Naive B cell (primary cell): Measurements from ENCODE around the gene PTPRD. TPM values are rescaled to one million over a fixed set of nuclear protein-coding genes. Genes with fewer than 3 reads are reported as not detected.
A peak's percentile ranks its signal among the peaks of the same experiment; 100 is the strongest.

ENCODE experiments used
- ATAC-seq, 2 donors: fragments of 150-1000 bp; cut with Tn5 transposase; 2 replicates each; pipeline ENCODE4 v1.10.0; 2021; ENCODE audit warnings: low read depth in 2 of 2, mild to moderate bottlenecking in 2 of 2, moderate library complexity in 2 of 2
- DNase-seq: peaks from one replicate; pipeline ENCODE4 v3.0.0; 2022
- H3K27ac Mint-ChIP-seq, 6 donors: one replicate each; pipeline ENCODE4 v1.8.0; 2020 to 2022; ENCODE audit warnings: mild to moderate bottlenecking in 6 of 6, mixed read lengths in 6 of 6, moderate library complexity in 5 of 6, inconsistent platforms in 2 of 6
- H3K27me3 Mint-ChIP-seq, 3 donors: one replicate each; pipeline ENCODE4 v1.8.0; 2021 to 2022; ENCODE audit warnings: mixed read lengths in 3 of 3, mild to moderate bottlenecking in 1 of 3
- H3K36me3 Mint-ChIP-seq, 2 donors: one replicate each; pipeline ENCODE4 v1.8.0; 2020 to 2022; ENCODE audit warnings: mixed read lengths in 2 of 2, inconsistent platforms in 1 of 2, mild to moderate bottlenecking in 1 of 2
- H3K4me1 Mint-ChIP-seq, 3 donors: one replicate each; pipeline ENCODE4 v1.8.0; 2020 to 2022; ENCODE audit warnings: mixed read lengths in 3 of 3, inconsistent platforms in 1 of 3, mild to moderate bottlenecking in 1 of 3, moderate library complexity in 1 of 3
- H3K4me3 Mint-ChIP-seq, 8 donors: one replicate each; pipeline ENCODE4 v1.8.0; 2020 to 2022; ENCODE audit warnings: mild to moderate bottlenecking in 8 of 8, mixed read lengths in 8 of 8, moderate library complexity in 8 of 8, inconsistent platforms in 2 of 8
- H3K9me3 Mint-ChIP-seq, 7 donors: one replicate each; pipeline ENCODE4 v1.8.0; 2020 to 2022; ENCODE audit warnings: mixed read lengths in 7 of 7, mild to moderate bottlenecking in 5 of 7, inconsistent platforms in 2 of 7, moderate library complexity in 1 of 7
- polyA plus RNA-seq, 6 donors: library from polyadenylated mRNA; unstranded; fragments of 300-500 nt; fragmentation: Illumina TruSeq; gene quantifications; one replicate each; pipeline ENCODE4 v1.2.3, GENCODE V29; 2021; ENCODE audit warnings: low read depth in 6 of 6

The PTPRD gene
- polyA plus RNA-seq, 6 donors from 2014 or later: not detected

DNA sequence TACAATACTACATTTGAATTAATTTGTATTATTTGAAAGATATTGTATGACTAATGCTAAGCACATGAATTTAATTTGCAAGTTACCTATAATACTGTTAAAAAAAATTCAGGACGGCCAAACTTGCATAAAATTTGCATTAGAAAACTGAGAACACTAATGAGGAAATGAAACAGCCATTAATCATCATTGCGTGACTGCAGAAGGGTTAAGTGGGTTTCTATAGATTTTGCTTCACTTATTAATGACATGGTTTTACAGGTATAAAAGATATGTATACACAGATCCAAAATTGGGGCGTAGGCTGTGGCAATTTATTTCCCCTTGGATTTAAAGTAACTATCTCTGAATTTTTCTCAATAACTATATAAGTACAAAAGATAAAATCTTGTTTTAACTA is 882.6 kb downstream of the PTPRD start:
- H3K27ac Mint-ChIP-seq: no peak overlapping the region
- H3K4me3 Mint-ChIP-seq: no peak overlapping the region
- peaks cover 8 to 45% (median 13%) of the 10 kb centered on the region in 3 donors for H3K27me3 Mint-ChIP-seq
- H3K4me1 Mint-ChIP-seq: peaks cover 0 to 5% (median 4%) of the 10 kb centered on the region in 3 donors
- ATAC-seq (peak in 1 of 2 donors; percentile 65), DNase-seq (peak; percentile 1)
- peaks cover 0 to 5% (median 0%) of the 10 kb centered on the region in 7 donors for H3K9me3 Mint-ChIP-seq
- no peaks in the 10 kb centered on the region for H3K36me3 Mint-ChIP-seq

DNA sequence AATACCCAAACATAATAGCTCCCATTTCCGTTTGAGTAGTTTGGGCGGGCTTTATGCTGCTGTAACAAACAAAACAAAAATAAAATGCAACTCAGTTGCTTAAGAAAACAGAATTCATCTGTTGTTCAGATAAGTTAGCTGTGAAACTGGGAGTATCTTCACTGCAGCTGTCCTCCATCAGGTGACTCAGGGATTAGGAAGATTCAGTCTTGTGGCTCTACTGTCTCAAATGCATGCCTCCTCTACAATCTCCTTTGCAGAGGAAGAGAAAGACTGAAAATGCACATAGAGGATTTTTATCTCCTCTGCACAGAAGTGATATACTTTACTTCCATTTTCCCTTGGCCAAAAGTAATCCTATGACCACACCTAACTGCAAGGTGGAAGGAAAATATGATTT is 883.7 kb downstream of the PTPRD start:
- ATAC-seq: no peak
- H3K9me3 Mint-ChIP-seq: peaks cover 0 to 5% (median 0%) of the 10 kb centered on the region in 7 donors
- no peak overlapping the region for H3K27ac Mint-ChIP-seq
- H3K4me3 Mint-ChIP-seq: no peak overlapping the region
- peaks cover 0 to 5% (median 4%) of the 10 kb centered on the region in 3 donors for H3K4me1 Mint-ChIP-seq
- H3K27me3 Mint-ChIP-seq: peaks cover 8 to 54% (median 19%) of the 10 kb centered on the region in 3 donors
- no peaks in the 10 kb centered on the region for H3K36me3 Mint-ChIP-seq
- DNase-seq: no peak

DNA sequence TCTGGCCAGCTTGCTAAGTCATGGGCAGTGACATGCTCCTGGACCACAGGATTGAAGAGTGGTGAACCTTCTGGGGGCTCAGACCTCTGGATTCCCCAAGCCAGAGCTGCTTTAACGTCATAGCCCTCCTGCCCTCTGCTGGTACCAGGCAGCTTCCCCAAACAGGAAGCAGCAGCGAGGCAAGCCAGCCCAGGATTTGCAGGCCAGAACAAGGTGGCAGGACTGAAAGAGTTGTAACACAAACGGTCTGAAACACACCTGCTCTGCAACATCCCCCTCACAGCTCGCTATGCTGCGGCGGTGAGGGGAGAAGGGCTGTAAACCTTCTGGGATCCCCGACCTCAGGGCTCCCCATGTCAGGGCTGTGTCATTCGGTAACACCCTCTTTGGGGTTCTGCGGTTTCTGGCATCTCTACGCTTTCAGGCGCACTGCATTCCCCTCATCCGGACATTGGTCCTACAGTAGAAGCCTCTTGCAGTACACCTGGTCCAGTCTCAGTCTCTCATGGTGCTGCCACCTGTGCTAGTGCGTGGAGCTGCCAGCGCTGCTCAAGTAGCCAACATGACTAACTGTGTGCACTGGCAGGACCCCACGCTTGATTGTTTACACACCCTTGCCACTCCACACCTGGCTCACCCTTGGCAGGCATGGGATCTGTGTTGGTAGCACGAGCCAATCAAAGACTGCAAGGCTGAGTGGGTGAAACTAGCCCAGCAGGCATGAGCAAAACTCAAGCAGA is 893.3 kb downstream of the PTPRD start:
- no peaks in the 10 kb centered on the region for H3K36me3 Mint-ChIP-seq
- no peak overlapping the region for H3K4me3 Mint-ChIP-seq
- DNase-seq (no peak), ATAC-seq (no peak)
- H3K4me1 Mint-ChIP-seq: no peaks in the 10 kb centered on the region
- peaks cover 0 to 11% (median under 1%) of the 10 kb centered on the region in 3 donors for H3K27me3 Mint-ChIP-seq
- peaks cover 0 to 11% (median 6%) of the 10 kb centered on the region in 7 donors for H3K9me3 Mint-ChIP-seq
- H3K27ac Mint-ChIP-seq: peak overlapping the region in 1 of 6 donors; percentile 34

DNA sequence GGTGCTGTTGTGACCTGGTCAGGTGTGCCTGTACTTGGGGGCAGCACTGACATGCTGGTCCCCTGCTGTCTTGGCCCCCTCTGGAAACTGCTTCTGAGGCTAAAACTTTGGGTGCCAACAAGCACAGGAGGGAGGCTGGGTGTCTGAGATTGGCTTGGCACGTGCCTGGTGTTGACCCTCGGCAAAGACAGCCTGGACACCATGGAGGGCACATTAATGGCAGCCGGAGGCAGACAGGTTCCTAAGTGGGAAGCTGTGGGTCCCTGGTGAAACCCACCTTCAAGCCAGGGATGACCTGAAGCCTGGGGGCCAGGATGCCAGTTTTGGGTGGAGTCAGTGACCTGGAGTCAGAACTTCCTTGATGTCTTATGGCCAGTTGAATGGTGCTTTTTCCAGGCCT is 894.1 kb downstream of the PTPRD start:
- Mint-ChIP-seq H3K27me3 (peaks cover 0 to 9% (median 0%) of the 10 kb centered on the region in 3 donors), H3K4me3 (no peak overlapping the region), H3K4me1 (no peaks in the 10 kb centered on the region), H3K36me3 (no peaks in the 10 kb centered on the region), H3K9me3 (peaks cover 0 to 11% (median 6%) of the 10 kb centered on the region in 7 donors), H3K27ac (no peak overlapping the region)
- ATAC-seq (no peak), DNase-seq (no peak)

DNA sequence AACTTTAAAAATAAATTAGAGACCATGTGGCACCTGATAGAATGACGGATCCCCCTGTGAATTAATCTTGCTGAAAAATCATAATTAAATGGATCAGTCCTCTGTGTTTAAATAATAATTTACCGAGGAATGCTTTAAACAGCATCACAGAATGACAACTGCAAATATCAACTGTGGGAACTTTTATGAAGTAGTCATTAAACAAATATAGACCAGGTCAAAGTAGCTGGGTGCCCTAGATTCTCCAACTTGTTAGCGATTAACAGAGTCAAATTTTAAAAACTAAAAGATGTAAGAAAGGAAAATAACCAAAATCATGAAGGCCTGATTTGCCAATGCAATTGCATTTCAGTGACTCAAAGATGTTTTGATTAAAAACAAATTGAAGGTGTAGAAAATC is 933.4 kb downstream of the PTPRD start:
- Mint-ChIP-seq H3K4me1 (no peaks in the 10 kb centered on the region), H3K9me3 (no peaks in the 10 kb centered on the region), H3K36me3 (no peaks in the 10 kb centered on the region), H3K27ac (no peak overlapping the region), H3K27me3 (no peaks in the 10 kb centered on the region), H3K4me3 (no peak overlapping the region)
- DNase-seq (no peak), ATAC-seq (no peak)

DNA sequence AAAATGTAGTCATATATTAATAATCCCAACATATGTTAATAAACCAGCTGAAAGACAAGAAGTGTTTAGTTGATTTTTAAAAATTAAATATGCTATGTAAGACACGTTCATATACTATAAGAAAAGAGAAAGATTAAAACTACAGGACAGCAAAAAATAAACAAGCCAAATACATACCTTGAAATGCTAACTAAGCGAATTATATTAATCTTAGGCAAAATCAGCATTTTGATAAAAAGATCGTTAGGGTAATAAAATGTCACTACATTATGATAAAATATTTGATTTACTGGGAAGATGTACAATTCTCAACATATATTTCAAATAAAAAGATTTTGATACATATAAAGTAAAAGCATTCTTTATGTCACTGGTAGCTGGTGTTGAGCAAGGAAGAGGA is 938.3 kb downstream of the PTPRD start:
- ATAC-seq (no peak), DNase-seq (no peak)
- H3K4me3 Mint-ChIP-seq: no peak overlapping the region
- no peaks in the 10 kb centered on the region for H3K9me3 Mint-ChIP-seq
- peaks cover 12 to 14% (median 13%) of the 10 kb centered on the region in 3 donors for H3K27me3 Mint-ChIP-seq
- H3K36me3 Mint-ChIP-seq: no peaks in the 10 kb centered on the region
- no peak overlapping the region for H3K27ac Mint-ChIP-seq
- H3K4me1 Mint-ChIP-seq: no peaks in the 10 kb centered on the region

DNA sequence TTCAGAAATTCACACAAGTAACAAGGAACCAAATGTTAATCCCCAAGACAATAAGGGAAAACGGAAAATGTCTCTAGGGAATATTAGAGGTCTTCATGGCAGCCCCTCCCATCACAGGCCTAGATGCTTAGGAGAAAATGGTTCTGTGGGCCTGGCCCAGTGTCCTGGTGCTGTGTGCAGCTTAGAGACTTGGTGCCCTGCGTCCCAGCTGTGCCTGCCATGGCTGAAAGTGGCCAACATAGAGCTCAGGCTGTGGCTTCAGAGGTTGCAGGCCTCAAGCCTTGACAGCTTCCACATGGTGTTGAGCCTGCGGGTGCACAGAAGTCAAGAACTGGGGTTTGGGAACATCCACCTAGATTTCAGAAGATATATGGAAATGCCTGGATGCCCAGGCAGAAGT is 942.3 kb downstream of the PTPRD start:
- H3K9me3 Mint-ChIP-seq: no peaks in the 10 kb centered on the region
- H3K4me1 Mint-ChIP-seq: no peaks in the 10 kb centered on the region
- ATAC-seq (no peak), DNase-seq (no peak)
- H3K36me3 Mint-ChIP-seq: no peaks in the 10 kb centered on the region
- H3K4me3 Mint-ChIP-seq: no peak overlapping the region
- no peak overlapping the region for H3K27ac Mint-ChIP-seq
- H3K27me3 Mint-ChIP-seq: peaks cover 12 to 14% (median 13%) of the 10 kb centered on the region in 3 donors

DNA sequence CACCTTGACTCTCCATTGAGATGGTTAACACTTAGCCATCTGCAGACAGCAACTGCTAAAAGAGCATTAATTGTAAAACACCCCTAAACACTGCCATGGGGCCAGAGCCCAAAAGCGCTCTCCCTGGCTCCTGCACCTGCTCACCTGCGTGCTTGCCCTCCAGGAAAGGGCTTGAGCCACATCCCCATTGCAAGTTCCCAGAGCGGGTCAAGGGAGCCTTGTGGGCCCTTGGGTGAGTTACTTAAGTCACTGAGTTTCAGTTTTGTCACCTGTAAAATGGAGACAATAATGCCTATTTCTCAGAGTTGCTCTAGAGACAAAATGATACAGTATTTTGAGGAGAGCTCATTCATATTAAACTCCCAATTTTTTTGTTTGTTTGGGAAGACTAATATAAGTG is 967.8 kb downstream of the PTPRD start:
- H3K9me3 Mint-ChIP-seq: no peaks in the 10 kb centered on the region
- no peaks in the 10 kb centered on the region for H3K36me3 Mint-ChIP-seq
- peak overlapping the region in 1 of 6 donors; percentile 71 for H3K27ac Mint-ChIP-seq
- no peak overlapping the region for H3K4me3 Mint-ChIP-seq
- peaks cover 6 to 11% (median 7%) of the 10 kb centered on the region in 3 donors for H3K4me1 Mint-ChIP-seq
- no peaks in the 10 kb centered on the region for H3K27me3 Mint-ChIP-seq
- DNase-seq: no peak
- no peak for ATAC-seq

DNA sequence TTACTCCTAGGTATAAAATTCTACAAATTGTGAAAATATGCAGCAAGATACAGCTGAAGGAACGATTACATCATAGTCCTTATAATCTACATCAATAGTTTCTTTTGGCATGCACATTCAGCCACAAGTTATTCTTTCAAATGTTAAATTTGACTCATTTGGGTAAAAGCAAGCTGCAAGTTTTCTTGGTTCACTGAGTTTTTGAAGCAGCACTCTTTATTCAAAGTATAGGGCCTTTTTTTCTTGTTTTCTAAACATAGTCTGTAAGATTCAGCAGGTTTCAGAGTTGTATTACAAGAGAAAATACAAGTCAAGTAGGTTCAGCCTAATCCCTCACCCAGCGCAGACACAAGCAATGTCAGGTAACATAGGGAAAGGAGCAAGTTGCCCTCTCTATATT is 981.5 kb downstream of the PTPRD start:
- ATAC-seq (no peak), DNase-seq (no peak)
- H3K27me3 Mint-ChIP-seq: no peaks in the 10 kb centered on the region
- no peaks in the 10 kb centered on the region for H3K4me1 Mint-ChIP-seq
- no peak overlapping the region for H3K27ac Mint-ChIP-seq
- H3K36me3 Mint-ChIP-seq: no peaks in the 10 kb centered on the region
- H3K9me3 Mint-ChIP-seq: no peaks in the 10 kb centered on the region
- no peak overlapping the region for H3K4me3 Mint-ChIP-seq

DNA sequence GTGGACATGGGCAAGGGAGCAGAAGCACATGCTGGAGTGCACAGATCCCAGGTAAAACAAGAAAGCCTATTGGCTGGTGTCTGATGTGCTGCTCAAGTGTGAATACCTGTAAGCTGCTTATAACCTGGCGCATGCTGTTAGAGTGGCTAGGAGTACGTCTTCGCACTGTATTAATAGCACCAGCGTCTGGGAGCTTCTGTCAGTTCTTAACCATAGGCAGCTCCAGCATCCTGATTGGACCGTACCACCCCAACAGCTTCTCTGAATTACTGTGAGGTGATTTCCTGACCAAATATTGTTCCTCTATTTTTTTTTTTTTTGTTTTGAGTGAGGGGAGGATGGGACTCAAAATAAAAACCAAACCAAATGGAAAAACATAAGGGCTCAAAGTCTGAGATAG is 987.6 kb downstream of the PTPRD start:
- no peak overlapping the region for H3K27ac Mint-ChIP-seq
- no peaks in the 10 kb centered on the region for H3K4me1 Mint-ChIP-seq
- no peaks in the 10 kb centered on the region for H3K27me3 Mint-ChIP-seq
- no peak overlapping the region for H3K4me3 Mint-ChIP-seq
- DNase-seq (no peak), ATAC-seq (no peak)
- H3K9me3 Mint-ChIP-seq: no peaks in the 10 kb centered on the region
- H3K36me3 Mint-ChIP-seq: no peaks in the 10 kb centered on the region

DNA sequence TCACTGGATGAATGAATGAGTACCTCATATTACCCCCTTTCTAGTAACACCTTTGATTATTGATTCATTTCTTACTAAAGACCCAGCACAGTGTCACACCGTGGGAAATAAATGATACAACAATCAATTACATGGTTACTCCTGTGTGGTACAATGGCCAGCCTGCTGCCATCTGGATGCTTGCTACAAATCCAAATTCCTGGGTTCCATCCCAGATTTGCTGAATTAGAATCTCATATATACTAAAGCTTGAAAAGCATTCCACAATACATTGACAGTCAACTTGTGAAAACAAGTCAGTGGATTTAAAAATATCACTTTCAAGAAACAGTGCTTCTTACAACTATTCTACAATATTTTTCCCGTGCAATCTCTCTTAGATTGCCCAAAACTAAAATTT is 989.3 kb downstream of the PTPRD start:
- Mint-ChIP-seq H3K9me3 (no peaks in the 10 kb centered on the region), H3K4me1 (no peaks in the 10 kb centered on the region), H3K27me3 (no peaks in the 10 kb centered on the region), H3K4me3 (no peak overlapping the region), H3K27ac (no peak overlapping the region), H3K36me3 (no peaks in the 10 kb centered on the region)
- DNase-seq (no peak), ATAC-seq (no peak)

DNA sequence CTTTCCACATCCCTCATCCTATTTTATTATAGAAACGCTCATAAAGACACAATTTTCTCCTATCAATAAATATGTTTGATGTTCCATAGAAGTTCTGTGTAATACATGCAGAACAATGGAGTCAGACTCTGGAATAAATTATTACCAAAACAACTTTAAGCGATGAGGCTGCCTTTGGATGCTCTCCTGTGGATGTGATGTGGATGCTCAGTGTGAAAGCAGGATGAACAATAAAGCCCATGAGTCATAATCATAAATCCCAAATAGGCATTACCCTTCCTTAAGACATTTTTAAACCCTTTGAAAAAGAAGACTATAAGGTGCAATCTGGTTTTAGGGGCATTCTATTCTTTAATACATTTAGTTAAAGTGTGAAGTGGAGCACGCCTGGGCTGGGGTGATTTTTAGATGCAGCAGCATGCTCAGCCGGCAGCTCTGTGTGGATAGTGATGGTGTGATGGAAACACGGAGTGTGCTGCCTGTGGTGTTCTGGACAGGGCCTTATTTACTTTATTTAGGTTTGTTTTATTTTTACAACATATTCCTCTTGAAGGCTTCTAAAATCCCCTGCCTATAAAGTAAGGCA is 991.4 kb downstream of the PTPRD start:
- H3K36me3 Mint-ChIP-seq: peaks cover 0 to 3% of the 10 kb centered on the region in 2 donors
- H3K27ac Mint-ChIP-seq: no peak overlapping the region
- no peaks in the 10 kb centered on the region for H3K9me3 Mint-ChIP-seq
- H3K27me3 Mint-ChIP-seq: no peaks in the 10 kb centered on the region
- H3K4me1 Mint-ChIP-seq: no peaks in the 10 kb centered on the region
- no peak for DNase-seq
- no peak for ATAC-seq
- no peak overlapping the region for H3K4me3 Mint-ChIP-seq

DNA sequence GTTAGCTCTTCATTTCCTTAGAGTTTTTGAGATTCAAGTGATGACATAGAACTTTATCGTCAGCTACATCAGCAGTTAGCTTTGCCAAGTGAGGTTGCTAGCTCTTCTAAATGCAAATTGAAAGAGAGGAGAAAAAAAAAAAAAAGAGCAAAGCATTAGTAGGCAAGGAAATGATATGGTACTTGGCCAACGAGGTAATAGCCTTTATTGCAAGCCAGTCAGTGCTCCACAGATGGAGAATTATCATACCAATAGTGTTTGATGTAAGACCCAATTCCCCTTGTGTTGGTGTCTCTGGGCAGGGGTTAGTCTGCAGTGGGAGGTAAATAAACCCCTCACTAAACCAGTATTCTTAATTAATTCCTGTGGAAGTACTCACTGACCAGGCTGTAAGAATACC is 992.1 kb downstream of the PTPRD start:
- no peaks in the 10 kb centered on the region for H3K27me3 Mint-ChIP-seq
- H3K4me1 Mint-ChIP-seq: no peaks in the 10 kb centered on the region
- ATAC-seq (no peak), DNase-seq (no peak)
- no peaks in the 10 kb centered on the region for H3K9me3 Mint-ChIP-seq
- H3K27ac Mint-ChIP-seq: no peak overlapping the region
- H3K4me3 Mint-ChIP-seq: no peak overlapping the region
- peaks cover 0 to 3% of the 10 kb centered on the region in 2 donors for H3K36me3 Mint-ChIP-seq

DNA sequence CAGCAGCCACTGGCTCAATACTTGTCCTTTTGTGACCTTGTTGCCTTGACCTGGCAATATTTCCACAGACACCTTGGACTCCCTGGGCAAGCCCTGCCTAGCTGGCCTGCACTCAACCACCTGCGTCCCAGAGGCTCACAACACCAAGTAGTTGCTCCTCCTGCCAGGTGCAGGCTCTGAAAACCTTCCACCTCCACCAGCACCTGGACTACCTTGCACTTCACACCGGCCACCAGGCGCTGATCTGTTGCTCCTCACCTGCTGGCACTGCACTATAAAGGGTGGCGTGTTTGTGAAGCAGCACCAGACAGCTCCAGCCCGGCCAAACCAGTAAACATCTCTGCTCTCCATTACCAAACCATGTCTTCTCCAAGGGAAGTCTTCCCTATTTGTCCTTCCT is 997.7 kb downstream of the PTPRD start:
- H3K4me1 Mint-ChIP-seq: peaks cover 23 to 27% (median 24%) of the 10 kb centered on the region in 3 donors
- no peaks in the 10 kb centered on the region for H3K9me3 Mint-ChIP-seq
- no peak overlapping the region for H3K27ac Mint-ChIP-seq
- H3K4me3 Mint-ChIP-seq: peak overlapping the region in 5 of 8 donors; percentile 3 to 59 (median 43)
- no peak for DNase-seq
- H3K36me3 Mint-ChIP-seq: peaks cover 0 to 3% of the 10 kb centered on the region in 2 donors
- no peaks in the 10 kb centered on the region for H3K27me3 Mint-ChIP-seq
- ATAC-seq: no peak
